Stimulated activated CD4-positive, alpha-beta T cell treated with anti-CD3 and anti-CD28 coated beads, Interleukin-12 subunit alpha, Interleukin-12 subunit beta, amount 100 ng/mL, for 48 hours (primary cell): ENCODE data around the gene SH3BP4.

Source experiments
- DNase-seq, 3 donors: peaks; one replicate each; pipeline ENCODE4 v3.0.0-alpha.2; 2020; ENCODE audit warnings: low read depth in 2 of 3, low spot score in 1 of 3

The SH3BP4 gene

DNA sequence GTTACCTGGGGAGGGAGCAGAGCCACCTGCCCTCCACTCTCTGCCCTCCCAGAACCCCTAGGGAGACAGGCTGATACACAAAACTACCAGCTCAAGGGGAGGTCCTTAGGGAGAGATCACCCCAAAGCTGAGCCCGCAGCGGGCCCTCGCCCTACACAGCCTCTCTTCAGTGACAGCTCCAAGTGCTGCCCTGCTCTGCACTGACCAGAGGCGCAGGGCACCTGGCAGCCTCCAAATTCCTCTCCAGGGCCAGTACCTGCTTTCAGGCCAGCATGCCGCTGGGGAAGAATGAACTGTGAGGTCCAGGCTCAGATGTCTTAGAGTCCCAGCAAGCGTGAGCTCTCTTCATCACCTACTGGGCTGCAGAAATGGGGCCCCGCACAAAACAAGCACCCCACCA lies 11.3 kb upstream of the SH3BP4 start:
- no peak for DNase-seq

- DNase-seq = no peak
Observed at GRCh38 chr2:234945339-234945873, 6.4 kb upstream of the SH3BP4 start.

GRCh38 chr2:234947556-234947955 lies 4.3 kb upstream of the SH3BP4 start:
- DNase-seq = no peak

DNA sequence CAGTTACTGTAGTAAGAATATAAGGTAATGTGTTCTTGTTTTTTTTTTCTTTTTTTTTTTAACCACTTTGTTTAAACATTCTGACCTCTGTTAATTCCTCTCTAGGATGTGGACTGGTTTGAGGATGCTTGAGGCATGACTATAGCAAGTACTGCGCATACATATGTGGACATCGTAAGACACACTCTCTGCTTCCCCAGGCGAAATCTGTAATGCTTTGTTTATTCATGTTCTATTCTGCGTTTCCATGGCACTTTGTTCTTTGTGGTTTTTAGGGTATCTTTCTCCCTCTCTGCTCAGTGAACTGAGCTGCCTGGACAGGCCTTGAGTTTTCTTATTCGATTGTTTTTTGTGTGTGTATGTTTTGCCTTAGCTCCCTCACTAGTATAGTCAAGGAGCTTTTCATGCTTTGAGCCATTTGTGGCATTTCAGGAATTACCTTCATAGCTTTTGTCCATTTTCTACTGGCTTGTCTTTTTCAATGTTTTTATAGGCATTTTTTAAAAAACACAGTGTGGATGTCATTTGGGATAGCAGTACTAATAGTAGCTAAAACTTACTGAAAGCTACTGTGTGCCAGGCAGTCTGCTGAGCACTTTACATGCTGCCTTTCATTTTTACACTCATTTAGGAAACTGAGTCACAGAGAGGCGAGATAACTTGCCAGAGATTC lies 1.9 kb upstream of the SH3BP4 start:
- no peak for DNase-seq

DNA sequence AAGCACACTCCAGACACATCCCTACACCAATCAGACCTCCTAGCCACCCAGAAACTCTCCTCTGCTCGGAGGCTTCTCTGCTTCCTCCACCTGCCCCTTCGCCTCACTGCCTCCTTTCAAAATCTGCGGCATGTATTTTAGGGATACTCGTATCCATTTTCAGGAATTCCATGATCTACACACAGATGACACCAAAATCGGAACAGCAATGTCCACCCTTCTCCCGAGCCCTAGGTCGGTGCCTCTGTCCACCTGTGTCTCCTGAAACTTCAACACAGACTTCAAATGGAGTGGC lies 1.4 kb upstream of the SH3BP4 start:
- DNase-seq = no peak

GRCh38 chr2:234950730-234951663 lies 820 bp upstream of the SH3BP4 start:
- no peak for DNase-seq

GRCh38 chr2:234952270-234953115 lies 676 bp downstream of the SH3BP4 start:
- no peak for DNase-seq

DNA sequence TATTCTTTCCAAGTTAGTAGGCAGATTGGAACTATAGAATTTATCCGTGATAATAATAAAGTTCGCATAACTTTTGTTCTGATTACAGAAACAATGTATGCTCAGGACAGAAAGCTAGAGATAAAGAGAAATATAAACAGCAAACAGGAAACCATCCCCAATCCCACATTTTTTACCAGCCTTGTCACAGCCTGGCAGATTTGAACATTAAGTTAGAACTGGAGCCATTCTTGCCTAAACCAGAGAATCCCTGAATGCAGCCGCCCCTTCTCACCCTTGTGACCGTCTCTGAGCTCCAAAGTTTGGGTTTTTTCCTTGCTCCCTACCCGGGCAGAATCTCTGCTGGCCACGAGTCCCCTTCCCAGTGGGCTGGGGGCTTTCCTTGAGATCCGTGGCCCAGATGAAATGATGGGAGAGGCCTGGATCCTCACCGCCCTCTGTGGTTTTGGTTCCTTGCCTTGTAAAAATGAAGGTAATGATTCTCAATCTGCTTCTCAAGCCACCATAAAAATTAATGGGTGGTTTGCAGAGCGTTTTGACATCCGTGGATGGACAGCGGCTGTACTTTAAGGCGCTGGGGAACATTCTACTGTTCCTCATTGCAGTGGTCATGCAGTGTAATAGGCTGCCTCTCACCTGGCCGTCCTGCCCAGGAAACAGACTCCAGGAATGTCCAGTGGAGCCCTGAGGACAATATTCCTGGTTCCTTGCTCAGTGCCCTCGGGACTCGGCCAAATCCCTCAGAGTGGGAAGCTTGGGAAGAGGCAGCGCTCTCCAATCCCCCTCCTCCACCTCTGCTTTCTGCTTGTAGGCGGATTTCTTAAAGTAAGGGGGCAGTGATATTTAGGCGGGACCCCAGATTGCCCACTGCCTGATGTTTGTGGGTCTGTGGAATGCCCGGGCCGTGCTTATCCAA lies 1.6 kb downstream of the SH3BP4 start:
- DNase-seq = no peak

DNA sequence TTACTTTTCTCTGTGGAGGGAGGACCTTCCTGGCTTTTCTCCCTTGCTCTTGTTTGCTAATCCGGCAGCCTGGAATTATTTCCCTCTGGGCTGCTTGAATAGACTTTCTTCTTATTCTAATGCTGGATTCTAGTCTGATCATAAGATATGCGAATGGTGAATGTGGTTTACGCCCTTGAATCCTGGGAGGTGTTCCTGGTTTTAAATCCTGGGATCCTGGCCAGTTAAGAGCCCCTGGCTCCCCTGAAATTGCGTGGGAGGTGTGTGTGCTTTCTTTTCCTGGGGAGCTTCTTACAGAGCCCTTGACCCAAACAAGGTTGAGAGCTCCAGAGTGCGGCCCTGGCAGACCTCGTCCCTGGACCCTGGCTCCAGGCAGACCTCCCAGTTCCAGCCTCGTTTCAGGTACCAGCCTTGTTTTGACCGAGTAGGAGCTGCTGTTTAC lies 2.8 kb downstream of the SH3BP4 start:
- DNase-seq = no peak

GRCh38 chr2:234955091-234955591 lies 3.3 kb downstream of the SH3BP4 start:
- DNase-seq = no peak

DNA sequence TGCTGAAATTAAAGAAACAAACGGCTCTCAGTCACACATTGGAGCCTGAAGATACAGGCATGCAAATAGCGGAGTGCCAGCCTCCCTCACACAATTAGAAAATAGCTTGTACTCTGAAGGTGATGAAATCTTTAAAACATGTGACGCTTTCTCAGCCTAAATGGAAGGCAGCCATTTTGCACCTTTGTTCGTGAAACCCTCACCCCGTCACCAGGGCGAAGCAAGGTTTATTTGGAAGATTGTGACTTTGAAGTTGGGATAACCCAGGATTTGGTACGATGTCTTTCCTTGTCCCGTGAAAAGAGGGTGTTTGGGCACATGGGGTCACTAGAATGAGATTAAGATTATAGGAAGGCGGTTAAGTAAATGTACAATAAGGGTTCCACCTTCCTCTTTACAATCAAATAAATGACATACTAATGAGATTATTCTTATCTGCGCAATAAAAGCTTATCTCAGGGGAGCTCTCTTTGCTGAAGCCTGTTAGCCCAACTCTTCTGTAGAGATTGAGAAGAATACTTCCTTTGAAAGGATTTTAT lies 4.2 kb downstream of the SH3BP4 start:
- no peak for DNase-seq

DNA sequence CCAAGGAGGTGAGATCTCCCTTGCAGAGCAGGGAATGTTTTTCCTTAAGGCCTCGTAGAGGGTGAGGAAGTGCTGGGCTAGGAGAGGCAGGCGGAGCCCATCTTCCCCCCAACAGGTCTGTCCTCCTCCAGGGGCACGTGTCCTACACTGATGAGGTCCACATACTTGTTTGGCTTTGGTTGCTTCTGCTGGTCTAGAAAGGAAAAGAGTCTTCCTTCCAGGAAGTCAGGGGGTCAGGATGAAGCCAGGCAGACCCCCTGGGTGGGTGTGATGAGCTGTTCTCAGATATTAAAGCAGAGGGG lies 6.0 kb downstream of the SH3BP4 start:
- no peak for DNase-seq

DNA sequence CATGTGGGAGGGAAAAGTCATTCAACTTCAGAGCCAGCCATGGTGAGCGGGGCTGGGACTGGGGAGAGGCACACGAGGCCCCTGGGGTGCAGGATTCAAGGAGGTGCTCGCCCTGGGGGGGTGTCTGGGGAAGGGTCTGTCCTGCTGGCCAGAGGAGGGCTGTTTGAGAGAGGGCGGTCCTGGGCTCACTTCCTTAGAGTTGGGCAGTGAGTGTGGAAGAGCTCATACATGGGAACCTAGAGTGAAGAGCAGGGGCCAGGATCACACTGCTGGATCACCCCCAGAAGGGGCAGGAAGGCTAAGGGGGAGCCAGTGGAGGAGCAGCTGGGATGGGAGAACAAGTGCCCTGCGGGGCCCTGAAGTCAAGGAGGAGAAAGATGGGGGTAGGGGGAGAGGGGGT lies 6.5 kb downstream of the SH3BP4 start:
- no peak for DNase-seq

- no peak for DNase-seq
Observed at GRCh38 chr2:234958746-234959395, 7.1 kb downstream of the SH3BP4 start.

- DNase-seq = no peak
Observed at GRCh38 chr2:234960175-234961088, 8.6 kb downstream of the SH3BP4 start.

GRCh38 chr2:234961784-234962183 lies 10.0 kb downstream of the SH3BP4 start:
- DNase-seq = no peak

DNA sequence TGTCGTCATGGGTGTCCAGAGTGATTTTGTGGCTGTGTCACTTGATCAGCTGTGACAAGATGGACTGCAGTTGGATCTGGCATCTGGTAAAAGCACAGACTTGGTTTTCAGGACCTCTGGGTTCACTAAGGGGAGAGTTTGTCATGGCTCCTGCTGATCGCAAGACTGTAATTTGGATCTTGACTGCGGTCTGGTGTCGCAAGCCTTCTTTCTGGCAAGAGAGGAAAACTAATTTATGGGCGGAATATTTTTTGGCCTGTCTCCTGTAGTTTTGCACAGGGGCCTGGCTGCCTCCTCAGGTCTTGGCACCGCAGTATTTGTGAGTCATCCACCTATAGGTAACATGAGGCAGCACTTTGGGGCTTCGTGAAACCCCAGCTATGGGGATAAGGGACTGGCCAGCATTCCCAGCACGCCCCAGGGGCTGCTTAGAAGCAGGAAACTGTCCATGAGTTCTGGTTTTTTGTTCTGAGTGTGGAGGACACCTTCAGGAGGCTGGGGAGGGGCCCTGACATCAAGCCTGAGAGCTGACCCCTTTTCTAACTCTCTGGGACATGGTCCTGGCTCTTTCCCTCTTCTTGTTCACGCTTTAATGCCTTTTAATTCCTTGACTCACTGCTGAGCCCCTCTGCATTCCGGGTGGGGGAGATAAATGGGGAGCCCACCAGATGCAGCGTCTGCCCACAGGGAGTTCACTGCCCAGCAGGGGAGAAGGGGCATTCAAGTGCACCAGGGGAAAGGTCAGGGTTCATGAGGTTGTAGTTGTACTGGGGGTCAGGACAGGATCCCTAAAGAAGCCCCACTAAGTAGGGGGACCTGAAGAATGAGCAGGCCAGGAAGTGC lies 12.2 kb downstream of the SH3BP4 start:
- no peak for DNase-seq
